CD8-positive, alpha-beta memory T cell (primary cell): Measurements from ENCODE around the gene BBS7. TPM values are rescaled to one million over a fixed set of nuclear protein-coding genes. Genes with fewer than 3 reads are reported as not detected.

Experiments
- CTCF ChIA-PET: fragments of 350-600 bp; sonication (Branson Sonifier 250); formaldehyde crosslinking; loops from one replicate; lab custom pipeline; 2021; ENCODE audit warnings: antibody characterized with exemption; lab: Charles Lee
- POLR2A ChIA-PET: fragments of 350-600 bp; sonication (Branson Sonifier 250); formaldehyde crosslinking; loops from one replicate; lab custom pipeline; 2021; ENCODE audit warnings: antibody characterized with exemption; lab: Charles Lee
- DNase-seq, 5 donors: peaks; one replicate each; pipeline versions ENCODE4 v3.0.0 to v3.0.0-alpha.2; 2020 to 2022; ENCODE audit warnings: mixed read lengths in 1 of 5
- H3K27ac ChIP-seq: one replicate; pipeline ENCODE4 v1.7.0; 2013; ENCODE audit warnings: low read depth, mild to moderate bottlenecking, low read length, moderate library complexity
- H3K27me3 ChIP-seq: 2 replicates; pipeline ENCODE4 v1.7.0; 2013; ENCODE audit warnings: low read length, mild to moderate bottlenecking; ENCODE audit not compliant: insufficient read depth, poor library complexity, severe bottlenecking
- H3K36me3 ChIP-seq: 2 replicates; pipeline ENCODE4 v1.7.0; 2013; ENCODE audit warnings: mild to moderate bottlenecking, low read length, moderate library complexity; ENCODE audit not compliant: insufficient read depth
- H3K4me1 ChIP-seq: 2 replicates; pipeline ENCODE4 v1.7.0; 2013; ENCODE audit warnings: mild to moderate bottlenecking, low read length, moderate library complexity; ENCODE audit not compliant: insufficient read depth
- H3K4me3 ChIP-seq: 2 replicates; pipeline ENCODE4 v1.7.0; 2013; ENCODE audit warnings: mild to moderate bottlenecking, low read length
- H3K9me3 ChIP-seq: 2 replicates; pipeline ENCODE4 v1.7.0; 2013; ENCODE audit warnings: mild to moderate bottlenecking, low read length
- H3K27ac Mint-ChIP-seq, 8 donors: one replicate each; pipeline ENCODE4 v1.8.0; 2020 to 2021; ENCODE audit warnings: mixed read lengths in 8 of 8, mild to moderate bottlenecking in 6 of 8, inconsistent platforms in 3 of 8, moderate library complexity in 3 of 8
- H3K27me3 Mint-ChIP-seq, 2 donors: one replicate each; pipeline ENCODE4 v1.8.0; 2020 to 2021; ENCODE audit warnings: mixed read lengths in 2 of 2, mild to moderate bottlenecking in 1 of 2, moderate library complexity in 1 of 2
- H3K36me3 Mint-ChIP-seq, 3 donors: one replicate each; pipeline ENCODE4 v1.8.0; 2020 to 2021; ENCODE audit warnings: mixed read lengths in 3 of 3, inconsistent platforms in 1 of 3, mild to moderate bottlenecking in 1 of 3
- H3K4me1 Mint-ChIP-seq, 3 donors: one replicate each; pipeline ENCODE4 v1.8.0; 2020 to 2021; ENCODE audit warnings: mixed read lengths in 3 of 3, inconsistent platforms in 1 of 3, mild to moderate bottlenecking in 1 of 3
- H3K4me3 Mint-ChIP-seq, 7 donors: one replicate each; pipeline ENCODE4 v1.8.0; 2020 to 2021; ENCODE audit warnings: mixed read lengths in 7 of 7, mild to moderate bottlenecking in 6 of 7, moderate library complexity in 4 of 7, inconsistent platforms in 2 of 7
- H3K9me3 Mint-ChIP-seq, 5 donors: one replicate each; pipeline ENCODE4 v1.8.0; 2020 to 2022; ENCODE audit warnings: mixed read lengths in 5 of 5, mild to moderate bottlenecking in 3 of 5, moderate library complexity in 2 of 5, inconsistent platforms in 1 of 5
- polyA plus RNA-seq: library from polyadenylated mRNA; unstranded; fragments of 300-500 nt; fragmentation: Illumina TruSeq; gene quantifications from one replicate; pipeline ENCODE4 v1.2.3, GENCODE V29; 2021
- total RNA-seq, 2 experiments: library from RNA; stranded (reverse); gene quantifications; one replicate each; pipeline ENCODE4 v1.2.3, GENCODE V29; 2021

The BBS7 gene
- total and polyA plus RNA-seq, 3 experiments from 2014 or later = 10.8 to 23.4 (median 23.3) TPM

GRCh38 chr4:121799867-121800501 is 70.3 kb downstream of the BBS7 start:
- Mint-ChIP-seq H3K27me3 (peaks cover 0 to 3% of the 10 kb centered on the region in 2 donors), H3K4me3 (peak overlapping the region; percentile 94 to 98 (median 97)), H3K9me3 (no peaks in the 10 kb centered on the region), H3K36me3 (peaks cover 0 to 34% (median 7%) of the 10 kb centered on the region in 3 donors), H3K27ac (peak overlapping the region; percentile 97 to 100 (median 98)), H3K4me1 (peaks cover 47 to 68% (median 60%) of the 10 kb centered on the region in 3 donors)
- ChIA-PET POLR2A (interaction anchor here (0.6 kb wide), 1 partner anchor 11 kb away, joined by 6 read pairs; no protein-coding TSS in a partner anchor), CTCF (interaction anchor here (1.2 to 1.8 kb wide), 2 partner anchors 11 to 28 kb away, joined by 3 to 7 read pairs; no protein-coding TSS in a partner anchor)
- Histone ChIP-seq H3K36me3 (peaks cover 7% of the 10 kb centered on the region), H3K27me3 (no peaks in the 10 kb centered on the region), H3K4me1 (peaks cover 31% of the 10 kb centered on the region), H3K4me3 (peak overlapping the region; percentile 100), H3K27ac (peak overlapping the region; percentile 95), H3K9me3 (no peaks in the 10 kb centered on the region)
- no peak for DNase-seq

- no peak overlapping the region for H3K27ac ChIP-seq
- no peaks in the 10 kb centered on the region for H3K9me3 Mint-ChIP-seq
- peaks cover 0 to 4% of the 10 kb centered on the region in 2 donors for H3K27me3 Mint-ChIP-seq
- H3K4me3 Mint-ChIP-seq = peak overlapping the region; percentile 1 to 98 (median 65)
- H3K27ac Mint-ChIP-seq = peak overlapping the region; percentile 61 to 100 (median 98)
- CTCF ChIA-PET = no interaction called here
- POLR2A ChIA-PET = no interaction called here
- peaks cover 45 to 62% (median 60%) of the 10 kb centered on the region in 3 donors for H3K4me1 Mint-ChIP-seq
- peak overlapping the region; percentile 22 for H3K4me3 ChIP-seq
- H3K36me3 ChIP-seq = peaks cover 7% of the 10 kb centered on the region
- H3K4me1 ChIP-seq = peaks cover 31% of the 10 kb centered on the region
- DNase-seq = peak in 1 of 5 donors; percentile 2
- no peaks in the 10 kb centered on the region for H3K9me3 ChIP-seq
- H3K36me3 Mint-ChIP-seq = peaks cover 0 to 28% (median 7%) of the 10 kb centered on the region in 3 donors
- no peaks in the 10 kb centered on the region for H3K27me3 ChIP-seq
Measured at GRCh38 chr4:121799208-121799823, 71.0 kb downstream of the BBS7 start.

GRCh38 chr4:121796283-121796682 is 74.0 kb downstream of the BBS7 start:
- no peaks in the 10 kb centered on the region for H3K9me3 ChIP-seq
- Mint-ChIP-seq H3K4me3 (peak overlapping the region in 1 of 7 donors; percentile 48), H3K9me3 (no peaks in the 10 kb centered on the region), H3K27ac (peak overlapping the region in 1 of 8 donors; percentile 29), H3K4me1 (peaks cover 30 to 43% (median 38%) of the 10 kb centered on the region in 3 donors), H3K27me3 (peaks cover 3% of the 10 kb centered on the region in 2 donors), H3K36me3 (peaks cover 0 to 7% (median 0%) of the 10 kb centered on the region in 3 donors)
- DNase-seq = no peak
- no peaks in the 10 kb centered on the region for H3K27me3 ChIP-seq
- no peak overlapping the region for H3K27ac ChIP-seq
- CTCF ChIA-PET = no interaction called here
- H3K4me1 ChIP-seq = peaks cover 16% of the 10 kb centered on the region
- no peaks in the 10 kb centered on the region for H3K36me3 ChIP-seq
- no peak overlapping the region for H3K4me3 ChIP-seq
- POLR2A ChIA-PET = no interaction called here

- Histone ChIP-seq H3K4me3 (no peak overlapping the region), H3K4me1 (peaks cover 4% of the 10 kb centered on the region), H3K9me3 (no peaks in the 10 kb centered on the region), H3K27me3 (no peaks in the 10 kb centered on the region), H3K36me3 (no peaks in the 10 kb centered on the region), H3K27ac (peak overlapping the region; percentile 38)
- Mint-ChIP-seq H3K27me3 (peaks cover 1 to 3% of the 10 kb centered on the region in 2 donors), H3K4me3 (no peak overlapping the region), H3K9me3 (no peaks in the 10 kb centered on the region), H3K27ac (peak overlapping the region in 1 of 8 donors; percentile 66), H3K4me1 (peaks cover 14 to 26% (median 22%) of the 10 kb centered on the region in 3 donors), H3K36me3 (no peaks in the 10 kb centered on the region)
- ChIA-PET CTCF (no interaction called here), POLR2A (no interaction called here)
- DNase-seq = no peak
Measured at GRCh38 chr4:121794505-121795188, 75.6 kb downstream of the BBS7 start.

- ChIA-PET CTCF (no interaction called here), POLR2A (no interaction called here)
Measured at GRCh38 chr4:121792966-121793365, 77.3 kb downstream of the BBS7 start.

GRCh38 chr4:121791481-121791880 is 78.8 kb downstream of the BBS7 start:
- no peaks in the 10 kb centered on the region for H3K27me3 ChIP-seq
- H3K27ac ChIP-seq = no peak overlapping the region
- Mint-ChIP-seq H3K27me3 (peaks cover 9 to 27% of the 10 kb centered on the region in 2 donors), H3K9me3 (no peaks in the 10 kb centered on the region), H3K27ac (no peak overlapping the region), H3K4me1 (peaks cover 7 to 18% (median 11%) of the 10 kb centered on the region in 3 donors), H3K4me3 (no peak overlapping the region), H3K36me3 (no peaks in the 10 kb centered on the region)
- H3K36me3 ChIP-seq = no peaks in the 10 kb centered on the region
- H3K4me1 ChIP-seq = no peaks in the 10 kb centered on the region
- H3K9me3 ChIP-seq = no peaks in the 10 kb centered on the region
- ChIA-PET POLR2A (no interaction called here), CTCF (no interaction called here)
- DNase-seq = no peak
- H3K4me3 ChIP-seq = no peak overlapping the region

More at GRCh38 chr4:121792966-121793365, 77.3 kb downstream of the BBS7 start:
- no peak overlapping the region for H3K4me3 ChIP-seq
- H3K27me3 ChIP-seq = no peaks in the 10 kb centered on the region
- H3K36me3 Mint-ChIP-seq = no peaks in the 10 kb centered on the region
- peaks cover 7 to 18% (median 11%) of the 10 kb centered on the region in 3 donors for H3K4me1 Mint-ChIP-seq
- H3K27me3 Mint-ChIP-seq = peaks cover 7 to 17% of the 10 kb centered on the region in 2 donors
- no peaks in the 10 kb centered on the region for H3K9me3 Mint-ChIP-seq
- no peak overlapping the region for H3K27ac ChIP-seq
- H3K36me3 ChIP-seq = no peaks in the 10 kb centered on the region
- H3K27ac Mint-ChIP-seq = no peak overlapping the region
- no peak overlapping the region for H3K4me3 Mint-ChIP-seq
- no peak for DNase-seq
- no peaks in the 10 kb centered on the region for H3K4me1 ChIP-seq
- H3K9me3 ChIP-seq = no peaks in the 10 kb centered on the region

GRCh38 chr4:121790976-121791375 is 79.3 kb downstream of the BBS7 start:
- H3K36me3 ChIP-seq = no peaks in the 10 kb centered on the region
- Mint-ChIP-seq H3K36me3 (no peaks in the 10 kb centered on the region), H3K4me3 (no peak overlapping the region), H3K27me3 (peaks cover 9 to 29% of the 10 kb centered on the region in 2 donors), H3K9me3 (no peaks in the 10 kb centered on the region), H3K27ac (no peak overlapping the region), H3K4me1 (peaks cover 4 to 13% (median 8%) of the 10 kb centered on the region in 3 donors)
- CTCF ChIA-PET = no interaction called here
- H3K9me3 ChIP-seq = no peaks in the 10 kb centered on the region
- H3K27me3 ChIP-seq = no peaks in the 10 kb centered on the region
- POLR2A ChIA-PET = no interaction called here
- DNase-seq = no peak
- H3K27ac ChIP-seq = no peak overlapping the region
- H3K4me1 ChIP-seq = no peaks in the 10 kb centered on the region
- no peak overlapping the region for H3K4me3 ChIP-seq
